IPS-20b (cell line): ENCODE data around the gene AP4M1.
A peak's percentile ranks its signal among the peaks of the same experiment; 100 is the strongest.

Experiments used
- H3K27ac ChIP-seq: one replicate; pipeline ENCODE4 v1.5.1; 2013; ENCODE audit warnings: low read length
- H3K27me3 ChIP-seq: 2 replicates; pipeline ENCODE4 v1.6.1; 2013; ENCODE audit warnings: mild to moderate bottlenecking, low read length, inconsistent platforms; ENCODE audit not compliant: insufficient read depth
- H3K36me3 ChIP-seq: 2 replicates; pipeline ENCODE4 v1.6.1; 2013; ENCODE audit warnings: low read depth, mild to moderate bottlenecking, inconsistent platforms, low read length, moderate library complexity; ENCODE audit not compliant: insufficient read depth
- H3K4me1 ChIP-seq: 2 replicates; pipeline ENCODE4 v1.6.1; 2013; ENCODE audit warnings: mild to moderate bottlenecking, control low read depth, inconsistent platforms, low read length, moderate library complexity; ENCODE audit not compliant: insufficient read depth
- H3K4me3 ChIP-seq: 2 replicates; pipeline ENCODE4 v1.5.1; 2013; ENCODE audit warnings: mild to moderate bottlenecking, low read length, inconsistent platforms
- H3K9ac ChIP-seq: 2 replicates; pipeline ENCODE4 v1.6.1; 2013; ENCODE audit warnings: low read depth, mild to moderate bottlenecking, inconsistent platforms, low read length, moderate library complexity
- H3K9me3 ChIP-seq: 2 replicates; pipeline ENCODE4 v1.6.1; 2013; ENCODE audit warnings: mild to moderate bottlenecking, low read depth, low read length, inconsistent platforms; ENCODE audit not compliant: insufficient read depth

AP4M1 gene

GRCh38 chr7:100088095-100088620 lies 13.3 kb upstream of the AP4M1 start:
- peaks cover 2% of the 10 kb centered on the region; the same call in 1 of the 2 replicates for H3K4me1 ChIP-seq
- H3K27me3 ChIP-seq: no peaks in the 10 kb centered on the region
- peak overlapping the region; percentile 92 for H3K4me3 ChIP-seq
- peaks cover 30% of the 10 kb centered on the region for H3K36me3 ChIP-seq
- H3K9me3 ChIP-seq: no peaks in the 10 kb centered on the region
- H3K9ac ChIP-seq: peak overlapping the region; percentile 92
- peak overlapping the region; percentile 30 for H3K27ac ChIP-seq

- Histone ChIP-seq H3K27me3 (no peaks in the 10 kb centered on the region), H3K4me3 (peak within 1 kb of the TSS; percentile 92), H3K9me3 (no peaks in the 10 kb centered on the region)
Observed at GRCh38 chr7:100088621-100089457, 12.6 kb upstream of the AP4M1 start, which contains the start of gene COPS6. Gene COPS6, plus strand, starts transcription at chr7:100088969. Its CDS starts 22 bp downstream, at chr7:100088991.

GRCh38 chr7:100089458-100090196 lies 11.8 kb upstream of the AP4M1 start:
- H3K27me3 ChIP-seq: no peaks in the 10 kb centered on the region
- no peaks in the 10 kb centered on the region; the same call in 1 of the 2 replicates for H3K4me1 ChIP-seq
- no peaks in the 10 kb centered on the region for H3K9me3 ChIP-seq
- H3K4me3 ChIP-seq: peak overlapping the region; percentile 92
- no peak overlapping the region for H3K27ac ChIP-seq
- H3K36me3 ChIP-seq: peaks cover 45% of the 10 kb centered on the region
- peak overlapping the region; percentile 92 for H3K9ac ChIP-seq

More at GRCh38 chr7:100088621-100089457, 12.6 kb upstream of the AP4M1 start, which contains the start of gene COPS6:
- Histone ChIP-seq H3K36me3 (peaks cover 37% of the 10 kb centered on the region), H3K27ac (peak within 1 kb of the TSS; percentile 30), H3K9ac (peak within 1 kb of the TSS; percentile 92), H3K4me1 (no peaks in the 10 kb centered on the region; the same call in 1 of the 2 replicates)

GRCh38 chr7:100090527-100091410 lies 10.7 kb upstream of the AP4M1 start:
- Histone ChIP-seq H3K36me3 (peaks cover 56% of the 10 kb centered on the region), H3K27ac (no peak overlapping the region), H3K4me3 (no peak overlapping the region), H3K9me3 (no peaks in the 10 kb centered on the region), H3K4me1 (no peaks in the 10 kb centered on the region; the same call in 1 of the 2 replicates), H3K27me3 (no peaks in the 10 kb centered on the region), H3K9ac (no peak overlapping the region)

GRCh38 chr7:100091411-100092181 lies 9.8 kb upstream of the AP4M1 start:
- H3K9ac ChIP-seq: no peak overlapping the region
- no peaks in the 10 kb centered on the region for H3K9me3 ChIP-seq
- no peaks in the 10 kb centered on the region; the same call in 1 of the 2 replicates for H3K4me1 ChIP-seq
- H3K4me3 ChIP-seq: no peak overlapping the region
- H3K36me3 ChIP-seq: peaks cover 64% of the 10 kb centered on the region
- no peak overlapping the region for H3K27ac ChIP-seq
- no peaks in the 10 kb centered on the region for H3K27me3 ChIP-seq

GRCh38 chr7:100093054-100093453 lies 8.4 kb upstream of the AP4M1 start:
- H3K9me3 ChIP-seq: no peaks in the 10 kb centered on the region
- peaks cover 79% of the 10 kb centered on the region for H3K36me3 ChIP-seq
- H3K27ac ChIP-seq: no peak overlapping the region
- H3K4me1 ChIP-seq: no peaks in the 10 kb centered on the region; the same call in 1 of the 2 replicates
- no peak overlapping the region for H3K9ac ChIP-seq
- no peak overlapping the region for H3K4me3 ChIP-seq
- H3K27me3 ChIP-seq: no peaks in the 10 kb centered on the region

GRCh38 chr7:100093498-100093897 lies 7.9 kb upstream of the AP4M1 start:
- H3K27ac ChIP-seq: no peak overlapping the region
- no peaks in the 10 kb centered on the region; the same call in 1 of the 2 replicates for H3K4me1 ChIP-seq
- H3K9ac ChIP-seq: no peak overlapping the region
- no peaks in the 10 kb centered on the region for H3K27me3 ChIP-seq
- no peak overlapping the region for H3K4me3 ChIP-seq
- H3K36me3 ChIP-seq: peaks cover 83% of the 10 kb centered on the region
- no peaks in the 10 kb centered on the region for H3K9me3 ChIP-seq

GRCh38 chr7:100093925-100094486 lies 7.4 kb upstream of the AP4M1 start:
- Histone ChIP-seq H3K36me3 (peaks cover 88% of the 10 kb centered on the region), H3K4me1 (no peaks in the 10 kb centered on the region; the same call in 1 of the 2 replicates), H3K9me3 (no peaks in the 10 kb centered on the region), H3K27me3 (no peaks in the 10 kb centered on the region), H3K4me3 (no peak overlapping the region), H3K27ac (no peak overlapping the region), H3K9ac (no peak overlapping the region)

GRCh38 chr7:100095289-100095688 lies 6.2 kb upstream of the AP4M1 start:
- H3K9ac ChIP-seq: no peak overlapping the region
- no peaks in the 10 kb centered on the region for H3K4me1 ChIP-seq
- no peaks in the 10 kb centered on the region for H3K9me3 ChIP-seq
- H3K27me3 ChIP-seq: no peaks in the 10 kb centered on the region
- H3K36me3 ChIP-seq: peaks cover 100% of the 10 kb centered on the region
- H3K4me3 ChIP-seq: no peak overlapping the region
- H3K27ac ChIP-seq: no peak overlapping the region

GRCh38 chr7:100095704-100096103 lies 5.7 kb upstream of the AP4M1 start:
- H3K4me1 ChIP-seq: no peaks in the 10 kb centered on the region
- H3K27ac ChIP-seq: no peak overlapping the region
- H3K9ac ChIP-seq: no peak overlapping the region
- no peak overlapping the region for H3K4me3 ChIP-seq
- no peaks in the 10 kb centered on the region for H3K9me3 ChIP-seq
- H3K27me3 ChIP-seq: no peaks in the 10 kb centered on the region
- peaks cover 96% of the 10 kb centered on the region for H3K36me3 ChIP-seq
